ENCODE results near the gene COL4A1.
"Not testable (repeated sequence)": the region's sequence is repeated elsewhere in the genome, so short reads cannot be mapped to it uniquely, and the experiment has no call there.

COL4A1 gene

DNA sequence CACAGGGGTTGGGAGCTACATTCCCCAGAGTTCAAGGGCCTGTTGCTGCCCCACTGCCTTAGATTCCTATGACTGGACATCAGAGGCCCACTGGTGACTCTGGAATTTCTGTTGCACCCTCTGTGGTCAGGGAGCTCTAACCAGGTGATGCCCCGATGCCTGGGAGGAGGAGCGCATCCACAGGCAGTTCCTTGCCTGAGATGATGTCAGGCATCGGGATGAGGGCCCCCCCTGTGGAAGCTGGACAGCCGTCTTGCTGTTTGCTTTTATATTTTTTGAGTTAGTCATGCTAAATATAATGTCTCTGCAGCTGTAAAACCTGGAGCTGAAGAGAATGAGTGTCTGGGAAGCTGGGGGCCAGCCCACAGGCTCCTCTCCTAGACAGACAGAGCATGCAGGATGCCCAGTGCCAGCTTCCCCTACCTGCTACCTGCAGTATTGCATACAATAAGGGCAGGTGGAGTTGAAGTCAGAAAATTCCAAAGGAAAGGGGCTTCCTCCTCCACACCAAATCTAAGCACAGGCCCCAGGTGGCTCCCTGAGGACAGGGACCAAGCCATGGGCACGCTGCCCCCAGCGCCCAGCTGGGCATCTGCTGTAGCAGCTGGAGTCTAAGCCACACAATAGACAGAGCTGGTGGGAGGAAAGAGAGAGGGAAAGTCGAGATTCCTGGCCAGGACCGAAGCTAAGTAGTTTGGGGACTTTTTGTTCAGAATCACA is 16.4 kb upstream of the COL4A1 start:
- no peak for ATAC-seq

DNA sequence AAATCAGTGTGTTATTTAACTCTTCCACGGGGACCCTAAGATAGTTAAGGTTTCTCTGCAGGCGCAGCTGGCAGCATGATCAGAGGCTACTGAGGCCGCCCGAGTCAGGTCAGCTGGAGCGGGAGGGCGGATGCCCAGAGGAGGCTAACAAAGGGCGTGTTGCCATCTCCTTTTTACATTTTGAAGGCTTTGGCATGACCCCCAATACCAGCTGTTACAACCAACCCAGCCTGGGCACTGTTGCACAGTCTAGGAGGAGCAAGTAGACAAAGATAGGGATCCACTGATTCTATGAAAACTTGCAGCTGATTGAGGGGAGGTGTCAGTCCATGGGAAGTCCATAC is 15.8 kb upstream of the COL4A1 start:
- no peak for ATAC-seq

DNA sequence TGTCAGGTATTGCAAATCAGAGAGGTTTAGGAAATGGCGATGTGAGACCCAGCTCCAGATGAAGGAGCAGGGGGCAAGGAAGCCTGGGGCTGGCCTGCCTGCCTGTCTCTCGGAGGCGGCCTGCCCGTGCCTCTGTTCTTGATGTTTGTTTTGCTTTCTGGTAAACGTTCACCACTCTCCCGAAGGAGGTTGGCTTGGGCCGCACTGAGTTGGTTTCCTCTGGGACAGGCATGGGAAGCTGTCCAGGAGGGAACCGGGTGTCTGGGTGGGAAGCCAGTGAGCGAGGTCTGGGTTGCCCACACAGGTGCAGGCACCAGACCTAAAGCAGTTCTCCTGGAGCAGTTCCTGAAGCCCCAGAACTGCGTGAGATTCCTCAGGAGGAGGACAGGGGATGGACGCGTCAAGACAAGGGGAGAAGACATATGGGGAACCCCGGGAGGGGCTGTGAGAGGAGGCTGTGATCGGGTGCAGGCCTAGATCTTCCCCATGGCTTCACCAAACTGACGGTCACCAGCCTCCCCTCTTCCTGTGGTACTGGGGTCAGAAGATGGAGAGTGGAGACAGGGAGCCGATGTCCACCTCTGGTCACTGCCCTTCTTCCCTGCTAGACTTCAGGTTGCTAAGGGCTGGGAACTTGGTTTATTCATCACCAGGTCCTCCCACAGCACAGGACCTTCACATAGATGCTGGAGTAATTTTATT is 15.3 kb upstream of the COL4A1 start:
- no peak for ATAC-seq

DNA sequence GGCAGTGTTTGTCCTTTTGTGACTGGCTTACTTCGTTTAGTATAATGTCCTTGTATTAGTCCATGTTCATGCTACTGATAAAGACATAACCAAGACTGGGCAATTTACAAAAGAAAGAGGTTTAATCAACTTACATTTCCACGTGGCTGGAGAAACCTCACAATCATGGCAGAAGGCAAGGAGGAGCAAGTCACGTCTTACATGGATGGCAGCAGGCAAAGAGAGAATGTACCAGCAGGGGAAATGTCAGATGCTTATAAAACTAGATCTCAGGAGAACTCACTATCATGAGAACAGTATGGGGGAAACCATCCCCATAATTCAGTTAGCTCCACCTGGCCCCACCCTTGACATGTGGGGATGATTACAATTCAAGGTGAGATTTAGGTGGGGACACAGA is 14.6 kb upstream of the COL4A1 start:
- not testable (repeated sequence) for ATAC-seq

DNA sequence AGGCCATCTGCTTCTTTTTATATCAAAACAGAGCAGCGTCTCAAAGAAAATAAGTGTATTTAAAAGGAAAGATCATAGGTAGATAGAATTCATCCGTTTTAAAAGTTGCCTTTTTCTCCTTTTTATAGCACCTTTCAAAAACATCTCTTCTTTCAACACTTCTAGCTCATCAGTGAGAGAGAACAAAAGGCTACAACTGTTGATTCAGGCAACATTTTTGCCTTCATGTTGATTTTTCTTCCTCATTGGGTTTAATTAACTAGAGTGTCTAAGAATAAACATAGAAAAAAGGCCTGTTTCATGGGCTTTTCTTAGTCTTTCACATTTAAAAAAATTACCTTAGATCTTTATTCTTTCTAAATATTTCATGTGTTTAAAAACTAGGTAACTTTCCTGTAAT is 13.7 kb upstream of the COL4A1 start:
- no peak for ATAC-seq

DNA sequence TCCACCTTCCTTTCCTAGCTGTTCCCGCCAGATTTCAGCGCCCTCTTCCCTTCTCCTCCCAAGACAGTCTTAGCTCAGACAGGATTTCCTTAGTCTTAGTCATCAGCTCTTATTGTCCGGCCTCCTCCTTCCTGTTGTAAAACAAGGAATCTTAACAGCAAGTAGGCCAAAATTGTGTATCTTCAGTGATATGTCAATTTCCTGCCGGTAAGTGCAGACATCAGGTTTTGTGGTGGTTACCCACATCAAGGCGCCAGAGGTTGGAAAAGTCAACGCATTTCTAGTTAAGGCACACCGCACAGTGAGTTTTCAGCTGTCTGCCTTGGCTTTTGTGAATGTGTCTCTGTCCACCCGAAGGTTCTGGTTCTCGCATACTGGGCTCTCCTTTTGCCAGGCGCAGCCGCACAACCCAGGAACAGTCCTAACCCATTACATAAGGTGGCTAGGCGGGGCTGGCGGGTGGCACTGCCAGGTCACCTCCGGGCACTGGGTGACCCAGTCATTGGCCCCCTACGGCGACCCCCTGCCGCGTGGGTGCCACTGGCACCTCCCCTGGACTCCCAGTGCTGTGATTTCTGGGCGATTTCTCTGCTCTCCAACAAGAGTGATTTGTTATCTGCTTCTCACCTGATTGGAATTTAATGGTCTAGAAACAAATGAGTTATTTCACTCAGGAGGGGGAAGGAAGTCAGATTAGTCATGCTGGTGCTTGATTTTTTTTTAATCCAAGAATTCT is 13.0 kb upstream of the COL4A1 start:
- ATAC-seq, result no peak

DNA sequence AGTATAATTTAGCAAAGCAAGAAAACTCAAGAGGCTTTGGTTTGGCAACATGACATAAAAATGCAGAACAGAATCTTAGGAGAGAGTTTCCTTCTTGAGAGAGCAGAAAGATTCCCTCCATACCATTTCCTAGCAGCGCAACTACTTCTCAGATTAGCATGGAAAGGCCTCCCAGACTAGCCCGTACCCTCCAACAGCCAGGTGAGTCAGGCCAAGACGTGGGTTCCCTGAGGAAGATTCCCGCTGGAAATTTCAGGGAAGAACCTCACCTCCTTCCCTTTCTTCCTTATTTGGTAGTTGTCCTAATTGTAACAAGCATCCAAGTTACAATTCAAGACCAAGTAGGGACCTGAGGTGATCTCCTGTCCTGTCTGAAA is 12.4 kb upstream of the COL4A1 start:
- no peak for ATAC-seq

DNA sequence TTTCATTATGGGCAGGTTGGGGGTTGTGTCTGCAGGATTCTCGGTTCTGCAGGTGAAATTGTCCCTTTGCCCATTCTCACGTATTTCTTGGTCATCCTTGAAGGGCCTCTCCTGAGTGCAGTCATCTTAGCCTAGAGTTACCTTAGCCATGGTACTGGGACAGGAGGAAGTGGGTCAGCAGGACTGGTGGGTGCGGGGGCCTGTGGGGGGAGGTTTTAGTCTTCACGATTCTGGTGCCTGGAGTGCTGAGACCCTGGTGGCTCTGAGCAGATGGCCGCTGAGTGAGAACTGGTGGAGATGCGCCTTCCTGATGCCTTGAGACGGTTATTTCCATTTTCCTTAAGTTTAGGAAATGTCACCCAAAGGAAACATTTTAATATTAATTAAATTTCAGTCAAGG is 12.0 kb upstream of the COL4A1 start:
- ATAC-seq, result no peak

DNA sequence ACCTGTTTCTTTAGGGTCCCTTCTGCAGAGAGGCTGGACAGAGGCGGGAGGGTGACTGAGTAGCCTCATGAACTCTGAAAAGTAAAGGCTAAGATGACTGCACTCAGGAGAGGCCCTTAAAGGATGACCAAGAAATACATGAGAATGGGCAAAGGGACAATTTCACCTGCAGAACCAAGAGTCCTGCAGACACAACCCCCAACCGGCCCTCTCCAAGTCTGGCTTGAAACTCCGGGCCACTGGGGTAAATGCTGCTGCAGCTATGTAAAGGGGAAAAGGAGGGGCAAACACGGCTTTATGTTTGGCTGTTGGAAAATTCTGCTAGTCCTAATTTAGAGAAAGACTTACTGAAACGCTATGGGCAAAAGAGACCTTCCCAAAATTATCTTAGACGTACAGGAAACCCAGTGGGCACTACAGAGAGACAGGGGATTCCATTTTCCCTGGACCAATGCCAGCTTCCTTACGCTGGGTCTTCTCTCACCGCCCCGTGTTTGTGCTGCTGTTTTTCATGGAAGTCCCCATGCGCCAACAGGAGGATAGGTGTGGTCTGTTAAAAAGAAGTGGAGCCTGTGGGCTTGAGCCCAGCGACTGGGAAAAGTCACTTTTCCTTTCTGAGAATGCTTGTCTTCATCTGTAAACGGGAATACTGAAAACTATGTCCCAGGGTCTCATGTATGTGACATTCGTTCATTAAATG is 10.7 kb upstream of the COL4A1 start:
- ATAC-seq, result no peak

DNA sequence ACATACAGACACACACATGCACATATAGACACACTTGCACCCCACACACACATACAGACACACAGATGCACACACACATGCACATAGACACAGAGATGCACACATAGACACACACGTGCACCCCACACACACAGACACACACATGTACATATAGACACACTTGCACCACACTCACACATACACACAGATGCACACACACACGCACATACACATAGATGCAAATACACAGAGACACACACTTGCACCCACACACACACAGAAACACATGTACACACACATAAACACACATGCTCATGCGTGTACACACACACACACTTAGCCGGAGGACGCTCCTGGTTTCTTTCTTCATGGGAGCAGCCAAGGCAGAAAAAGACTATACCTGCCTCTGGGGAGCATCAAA is 10.1 kb upstream of the COL4A1 start:
- ATAC-seq, result no peak

DNA sequence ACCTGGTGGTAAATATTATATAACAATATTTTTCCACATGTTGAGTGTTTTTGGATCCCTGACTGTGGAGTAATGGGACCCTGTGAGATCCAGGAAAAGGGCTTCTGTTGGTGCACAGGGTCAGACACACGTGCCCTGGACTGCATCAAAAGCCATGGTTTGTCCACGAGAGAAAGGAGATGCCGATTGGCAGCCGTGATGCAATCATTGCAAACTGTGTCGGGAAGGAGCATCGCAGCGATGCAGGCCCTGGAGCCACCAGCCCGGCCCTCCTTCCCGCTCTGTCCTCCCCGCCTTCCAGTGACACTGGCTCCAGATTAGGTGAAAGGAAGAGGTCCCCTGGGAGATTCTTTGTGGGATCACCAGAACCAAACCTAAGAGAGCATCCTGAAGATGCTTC is 9.2 kb upstream of the COL4A1 start:
- ATAC-seq, result no peak

DNA sequence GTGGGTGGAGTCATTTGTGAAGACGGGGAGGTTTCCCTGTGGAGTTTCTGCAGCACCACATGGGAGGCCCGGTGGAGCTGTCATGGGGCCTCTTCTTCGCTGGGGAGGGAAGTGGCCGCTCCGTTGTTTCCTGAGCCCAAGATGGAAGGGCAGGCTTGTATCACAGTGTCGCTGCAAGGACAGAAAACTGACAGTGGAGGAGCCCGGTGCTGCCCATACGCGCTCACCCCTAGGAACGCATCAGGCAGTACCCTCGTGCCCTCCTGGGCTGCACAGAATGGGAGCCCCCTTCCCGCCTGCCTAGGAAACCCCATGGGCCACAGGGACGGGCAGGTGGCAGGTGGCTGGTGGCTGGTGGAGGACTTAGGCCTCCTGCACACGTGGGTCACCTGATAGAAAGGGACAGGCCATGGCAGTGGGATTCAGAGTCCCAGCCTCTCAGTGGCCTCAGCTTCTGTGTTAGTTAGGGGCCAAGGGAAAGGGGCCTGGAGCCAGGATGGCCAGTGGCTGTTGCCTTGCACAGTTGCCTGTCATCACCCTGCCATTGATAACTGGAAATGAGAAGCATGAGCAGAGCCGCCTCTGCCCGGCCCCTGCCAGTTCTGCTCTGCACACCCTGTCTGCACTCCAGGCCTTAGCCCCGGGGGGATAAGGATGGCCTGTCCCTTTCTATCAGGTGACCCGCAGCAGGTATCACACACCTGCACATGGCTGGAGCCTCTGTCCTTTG is 7.7 kb upstream of the COL4A1 start:
- ATAC-seq, result no peak

DNA sequence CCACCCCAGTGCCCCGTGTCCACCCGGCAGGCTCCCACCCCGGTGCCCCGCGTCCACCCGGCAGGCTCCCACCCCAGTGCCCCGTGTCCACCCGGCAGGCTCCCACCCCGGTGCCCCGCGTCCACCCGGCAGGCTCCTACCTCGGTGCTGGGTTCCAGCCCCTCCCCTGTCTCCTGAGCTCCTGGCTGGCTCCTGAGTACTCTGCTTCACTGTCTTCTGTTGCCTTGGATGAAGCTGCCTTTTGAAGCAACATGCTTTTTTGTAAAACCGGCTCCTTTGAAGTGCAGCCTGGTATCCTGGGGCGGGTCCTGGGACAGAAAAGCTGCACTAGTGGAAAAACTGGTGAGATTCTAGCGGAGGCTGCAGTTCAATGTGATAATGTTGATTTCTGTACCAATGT is 6.8 kb upstream of the COL4A1 start:
- ATAC-seq, result not testable (repeated sequence)

DNA sequence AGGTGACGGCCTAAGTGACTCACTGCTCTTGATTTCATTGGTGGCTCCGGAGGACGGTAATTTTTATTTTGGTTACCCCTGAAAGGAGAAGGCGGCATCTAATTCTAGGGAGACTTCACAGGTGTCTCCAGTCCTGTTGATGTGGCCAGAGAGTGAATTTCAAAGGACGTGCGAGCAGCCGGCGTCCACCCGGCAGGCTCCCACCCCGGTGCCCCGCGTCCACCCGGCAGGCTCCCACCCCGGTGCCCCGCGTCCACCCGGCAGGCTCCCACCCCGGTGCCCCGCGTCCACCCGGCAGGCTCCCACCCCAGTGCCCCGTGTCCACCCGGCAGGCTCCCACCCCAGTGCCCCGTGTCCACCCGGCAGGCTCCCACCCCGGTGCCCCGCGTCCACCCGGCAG is 6.3 kb upstream of the COL4A1 start:
- ATAC-seq, result not testable (repeated sequence)

DNA sequence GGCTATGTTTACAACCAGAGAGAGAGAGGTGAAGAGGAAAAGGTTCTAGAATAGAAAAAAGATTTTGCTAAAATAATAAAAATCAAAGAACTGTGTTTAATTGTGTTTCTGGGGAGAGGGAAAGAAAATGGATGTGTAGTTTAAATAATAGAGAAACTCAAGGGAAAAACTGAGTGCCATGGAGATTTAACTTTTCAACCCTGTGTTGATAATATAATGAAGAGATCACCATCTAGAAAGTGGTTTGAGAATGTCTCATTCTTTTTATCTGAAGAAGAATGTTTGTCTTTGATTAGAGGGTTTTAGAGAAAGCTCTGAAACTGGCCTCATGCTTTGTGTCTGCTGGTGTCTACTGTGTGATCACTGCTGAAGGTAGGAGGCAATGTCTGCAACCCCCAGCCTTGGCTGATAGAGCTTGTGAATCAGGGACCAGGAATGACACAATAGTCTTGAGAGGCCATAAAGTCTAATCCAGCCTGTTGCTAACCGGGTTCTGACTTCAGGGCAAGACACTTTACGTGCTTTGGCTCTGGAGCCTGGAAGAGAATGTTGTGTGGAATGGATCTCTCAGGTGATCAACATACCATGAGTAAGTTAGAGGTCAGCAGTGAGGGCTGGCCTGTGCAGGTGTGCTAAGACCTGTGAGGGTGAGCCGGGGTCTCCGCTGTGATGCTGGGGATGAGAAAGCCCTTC is 5.5 kb upstream of the COL4A1 start:
- ATAC-seq, result no peak

DNA sequence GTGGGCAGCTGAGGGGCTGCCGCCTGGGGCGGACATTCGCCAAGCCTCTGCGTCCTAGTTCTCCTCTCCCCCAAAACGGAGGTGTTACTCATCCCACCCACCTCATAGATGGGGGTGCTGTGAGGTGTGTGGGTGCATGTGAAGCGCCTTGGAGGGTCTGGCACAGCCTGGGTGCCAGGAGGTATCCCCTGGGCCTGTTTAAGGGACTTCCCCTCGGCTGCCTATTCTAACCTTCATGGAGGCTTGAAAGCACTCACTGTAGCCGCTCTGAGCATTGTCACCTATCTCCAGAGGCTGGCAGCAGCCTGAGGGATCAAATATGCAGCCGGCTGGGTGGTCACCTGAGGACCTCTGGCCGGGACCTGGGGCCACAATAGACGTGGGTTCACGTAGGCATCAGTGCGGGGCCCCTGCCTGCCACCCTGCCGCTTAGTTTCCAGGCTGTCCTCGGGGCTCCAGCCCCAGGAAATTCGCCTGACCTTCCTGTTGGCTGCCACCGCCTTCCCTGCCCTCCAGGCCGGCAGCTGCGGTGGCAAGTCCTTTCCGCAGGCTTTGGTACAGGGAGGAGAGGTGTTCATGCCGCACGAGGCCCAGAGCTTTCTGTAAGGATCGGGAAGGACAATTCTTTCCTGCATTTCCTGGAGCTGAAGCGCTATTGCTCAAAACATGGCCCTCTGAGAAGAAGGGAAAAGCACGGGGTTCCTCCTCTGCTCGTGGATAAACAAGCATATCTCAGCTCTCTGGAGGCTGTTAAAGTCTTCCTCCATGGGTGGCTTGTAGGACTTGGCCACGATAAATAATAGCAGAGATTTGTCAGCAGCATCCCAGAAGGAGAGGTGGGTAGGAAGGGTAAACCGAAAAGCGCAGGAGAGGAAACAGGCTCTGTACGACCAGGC is 4.7 kb upstream of the COL4A1 start:
- ATAC-seq, result no peak

DNA sequence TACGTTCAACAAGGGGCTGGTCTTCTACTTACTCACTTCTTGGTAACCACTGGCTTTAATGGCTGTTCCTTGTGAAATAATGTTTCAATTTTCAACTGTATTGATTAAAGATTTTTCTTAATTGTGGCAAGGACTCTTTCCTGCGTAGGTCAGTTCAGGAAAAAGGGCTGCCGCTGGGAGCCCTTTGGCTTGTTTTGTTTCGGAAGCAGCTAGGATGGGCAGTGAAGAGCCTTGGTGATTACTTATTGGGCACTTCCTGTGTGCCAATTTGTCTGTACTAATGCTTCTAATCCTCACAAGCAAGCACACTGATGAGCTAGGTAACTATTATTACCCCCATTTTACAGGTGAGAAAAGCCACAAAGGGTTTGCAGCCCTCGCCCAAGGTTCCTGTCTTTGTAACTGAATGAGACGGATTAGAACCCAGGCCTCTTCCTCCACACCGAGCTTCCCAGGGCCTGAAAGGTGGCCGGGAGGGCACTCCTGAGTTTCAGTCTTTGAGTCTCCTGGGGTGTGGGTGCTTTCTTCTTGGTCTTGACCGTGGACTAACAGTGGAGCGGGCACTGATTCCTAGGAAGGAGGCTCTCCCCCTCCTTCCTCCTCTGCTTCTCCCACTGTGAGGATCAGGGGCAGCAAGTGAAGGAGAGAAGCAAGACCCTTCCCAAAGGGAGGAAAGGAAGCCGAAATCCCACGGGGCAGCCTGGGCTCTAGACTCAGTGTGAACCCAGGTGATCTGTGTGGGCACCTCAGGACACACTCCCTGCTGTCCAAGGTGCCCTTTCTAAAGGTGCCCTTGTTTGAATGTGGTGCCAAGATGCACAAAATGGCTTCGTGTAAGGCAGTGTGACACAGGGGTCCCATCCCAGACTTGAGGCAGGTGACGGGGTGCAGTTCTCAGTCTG is 3.8 kb upstream of the COL4A1 start:
- ATAC-seq, result no peak

DNA sequence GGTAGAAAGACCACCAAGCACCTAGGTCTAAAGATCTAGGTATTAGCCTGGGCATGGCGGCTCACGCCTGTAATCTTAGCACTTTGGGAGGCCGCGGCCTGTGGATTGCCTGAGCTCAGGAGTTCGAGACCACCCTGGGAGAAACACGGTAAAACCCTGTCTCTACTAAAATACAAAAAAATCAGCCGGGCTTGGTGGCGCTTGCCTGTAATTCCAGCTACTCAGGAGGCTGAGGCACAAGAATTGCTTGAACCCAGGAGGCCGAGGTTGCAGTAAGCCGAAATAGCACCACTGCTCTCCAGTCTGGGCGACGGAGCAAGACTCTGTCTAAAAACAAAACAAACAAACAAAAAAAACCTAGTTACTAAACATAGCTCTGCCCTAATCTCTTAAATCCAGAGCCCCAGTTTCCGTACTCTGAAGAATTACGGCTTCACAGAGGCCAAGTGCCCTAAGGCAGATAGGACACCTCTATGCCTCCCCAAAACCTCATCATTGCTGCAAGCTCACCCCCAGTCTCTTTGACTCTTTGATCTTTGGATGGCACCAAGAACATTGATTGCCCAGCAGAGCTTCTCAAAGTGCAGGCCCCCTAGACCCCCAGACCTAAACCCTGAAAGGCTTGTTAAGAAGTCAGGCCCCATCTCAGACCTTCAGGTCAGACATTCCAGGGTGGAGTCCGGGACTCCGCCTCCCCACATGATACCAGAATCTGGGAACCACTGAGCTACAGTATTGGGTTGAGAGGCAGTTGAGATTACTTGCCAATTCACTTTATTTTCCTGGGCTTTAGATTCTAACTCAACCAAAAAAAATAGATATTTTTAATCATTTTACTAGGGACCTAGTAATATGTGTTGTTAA is 2.9 kb upstream of the COL4A1 start:
- ATAC-seq, result no peak
